Adrenal gland (tissue), 12 donors: ENCODE measurements around the gene MSLN. TPM values are rescaled to one million over a fixed set of nuclear protein-coding genes. Genes with fewer than 3 reads are reported as not detected.

ENCODE experiments used
- DNase-seq, 7 donors: peaks; one replicate each; pipeline ENCODE4 v3.0.0-alpha.2; 2019 to 2020
- H3K27ac ChIP-seq, 5 donors: fragments of 200-600 bp; sonication (generic) in 4 of 5; 1 replicate in 3 of 5; 2 replicates in 2 of 5; pipeline versions ENCODE4 v1.5.1 to v1.8.0; 2016 to 2020; ENCODE audit warnings: mild to moderate bottlenecking in 1 of 5
- H3K27me3 ChIP-seq: fragments of 200-600 bp; 2 replicates; pipeline ENCODE4 v1.8.0; 2021
- H3K36me3 ChIP-seq, 2 donors: fragments of 200-600 bp; replicated peaks in 1 of 2; 1 replicate in 1 of 2; 2 replicates in 1 of 2; pipeline versions ENCODE4 v1.5.1 to v1.8.0; 2018 to 2022
- H3K4me1 ChIP-seq, 2 donors: fragments of 200-600 bp; replicated peaks in 1 of 2; 1 replicate in 1 of 2; 2 replicates in 1 of 2; pipeline versions ENCODE4 v1.5.1 to v1.8.0; 2018 to 2021
- H3K4me3 ChIP-seq, 4 donors: fragments of 200-600 bp; sonication (generic) in 3 of 4; one replicate each; pipeline ENCODE4 v1.5.1; 2016 to 2018
- H3K9me3 ChIP-seq, 3 donors: fragments of 200-600 bp; sonication (generic) in 1 of 3; replicated peaks in 1 of 3; 1 replicate in 2 of 3; 2 replicates in 1 of 3; pipeline versions ENCODE4 v1.5.1 to v1.8.0; 2016 to 2021
- CTCF ChIP-seq, 6 experiments: fragments of 450-650 bp in 4 of 6; fragments of 200-600 bp in 2 of 6; sonication (generic) in 1 of 6; IDR thresholded peaks; 1 replicate in 5 of 6; 2 replicates in 1 of 6; pipeline versions ENCODE4 v1.5.1 to v1.8.0; 2016 to 2021; ENCODE audit warnings: antibody characterized with exemption in 6 of 6, mild to moderate bottlenecking in 2 of 6, moderate library complexity in 1 of 6
- POLR2A ChIP-seq, 2 donors: fragments of 450-650 bp; IDR thresholded peaks; one replicate each; pipeline ENCODE4 v1.6.1; 2017; ENCODE audit warnings: antibody characterized with exemption in 2 of 2, mild to moderate bottlenecking in 2 of 2, moderate library complexity in 1 of 2
- WGBS, 4 donors: extraction: QIAGEN DNeasy Blood & Tissue Kit in 2 of 4; methylation state at CpG; one replicate each; pipeline versions ENCODE4 v1.1.5 to v1.1.7; 2013 to 2017; 5-methylcytosine and 5-hydroxymethylcytosine counted together
- intact Hi-C, 2 donors: fragments of 100-400 bp; cut with DNase I; formaldehyde crosslinking; loops; one replicate each; pipeline versions ENCODE4 v1.14.1 to v1.15.0; 2022 to 2023
- polyA plus RNA-seq, 3 donors: library from polyadenylated mRNA; stranded (reverse); fragments of 200-250 nt in 2 of 3; fragments of 350-450 nt in 1 of 3; fragmentation: Illumina TruSeq in 1 of 3; extraction: RNeasy Lipid Tissue Mini Kit (QIAGEN cat#74804) in 1 of 3; gene quantifications; one replicate each; pipeline ENCODE4 v1.2.3, GENCODE V29; 2013 to 2014
- total RNA-seq, 9 donors: library from RNA; depleted of rRNA in 4 of 9; stranded (reverse); fragments of >200 nt in 4 of 9; fragments of 120-200 nt in 1 of 9; fragmentation: NEBNext Ultra II Directional in 1 of 9; extraction: Animal tissue kit (Norgen Biotek cat#: 25700) in 1 of 9; gene quantifications; one replicate each; pipeline versions ENCODE4 v1.1.0 to v1.2.4, GENCODE V29; 2013 to 2023
- donor health status: healthy with polysubstance abuse.
- donor health status: Bipolar disorder and iron deficiency.
- donor health status: DM: yes; HTN: yes; CAD: no.
- donor health status: DM: no; HTN: no; CAD: no.
- donor health status: DM: no; HTN: no; CAD: no.
- donor health status: DM: yes; HTN: yes; CAD: no.

The MSLN gene
- total and polyA plus RNA-seq, 12 donors: 0.13 to 0.46 (median 0.30) TPM; not detected in 8

GRCh38 chr16:746637-747036 is 13.9 kb upstream of the MSLN start:
- no peak for TF ChIP-seq POLR2A (IDR thresholded peaks at IDR 0.05)
- H3K36me3 ChIP-seq: no peaks in the 10 kb centered on the region
- WGBS, 4 donors: 74 to 88% (median 78%) methylated on average over 2 to 13 of the region's 13 CpGs
- H3K27me3 ChIP-seq: no peaks in the 10 kb centered on the region
- H3K4me3 ChIP-seq: no peak overlapping the region
- intact Hi-C loops: no loop called here
- no peak overlapping the region for H3K27ac ChIP-seq
- H3K4me1 ChIP-seq: no peaks in the 10 kb centered on the region
- no peaks in the 10 kb centered on the region for H3K9me3 ChIP-seq
- no peak for DNase-seq

- no peaks in the 10 kb centered on the region for H3K9me3 ChIP-seq
- H3K4me1 ChIP-seq: no peaks in the 10 kb centered on the region
- no peaks in the 10 kb centered on the region for H3K36me3 ChIP-seq
- DNase-seq: no peak
- no peak overlapping the region for H3K4me3 ChIP-seq
- WGBS, 4 donors: 73 to 84% (median 79%) methylated on average over 24 to 39 of the region's 39 CpGs
- TF ChIP-seq CTCF (IDR thresholded peaks at IDR 0.05) (no peak), POLR2A (IDR thresholded peaks at IDR 0.05) (no peak)
- no peaks in the 10 kb centered on the region for H3K27me3 ChIP-seq
- intact Hi-C loops: no loop called here
- no peak overlapping the region for H3K27ac ChIP-seq
These were observed 12.4 kb upstream of the MSLN start for GRCh38 chr16:747978-748746.

GRCh38 chr16:749010-749409 is 11.5 kb upstream of the MSLN start:
- Histone ChIP-seq H3K9me3 (no peaks in the 10 kb centered on the region), H3K36me3 (no peaks in the 10 kb centered on the region), H3K27ac (no peak overlapping the region), H3K27me3 (no peaks in the 10 kb centered on the region), H3K4me3 (no peak overlapping the region), H3K4me1 (no peaks in the 10 kb centered on the region)
- WGBS, 4 donors: 74 to 82% (median 78%) methylated on average over 6 of the region's 6 CpGs
- no peak for DNase-seq
- TF ChIP-seq CTCF (IDR thresholded peaks at IDR 0.05): no peak
- TF ChIP-seq POLR2A (IDR thresholded peaks at IDR 0.05): no peak
- intact Hi-C loops: no loop called here

GRCh38 chr16:750485-750884 is 10.0 kb upstream of the MSLN start:
- WGBS, 4 donors: 51 to 68% (median 57%) methylated on average over 9 of the region's 9 CpGs

More at GRCh38 chr16:750485-750884, 10.0 kb upstream of the MSLN start:
- H3K27ac ChIP-seq: no peak overlapping the region
- TF ChIP-seq POLR2A (IDR thresholded peaks at IDR 0.05): no peak
- no peak for TF ChIP-seq CTCF (IDR thresholded peaks at IDR 0.05)
- no peak for DNase-seq
- no peaks in the 10 kb centered on the region for H3K9me3 ChIP-seq
- intact Hi-C loops: no loop called here
- no peaks in the 10 kb centered on the region for H3K27me3 ChIP-seq
- no peaks in the 10 kb centered on the region for H3K36me3 ChIP-seq
- no peak overlapping the region for H3K4me3 ChIP-seq
- no peaks in the 10 kb centered on the region for H3K4me1 ChIP-seq
